Esophagus muscularis mucosa (tissue), 4 donors: ENCODE results near the gene PDE4DIP.
"Not testable (repeated sequence)": the region's sequence is repeated elsewhere in the genome, so short reads cannot be mapped to it uniquely, and the experiment has no call there.

Source experiments
- CTCF ChIP-seq, 3 experiments: fragments of 200-600 bp in 2 of 3; fragments of 450-650 bp in 1 of 3; sonication (generic) in 2 of 3; IDR thresholded peaks; one replicate each; pipeline ENCODE4 v1.5.1; 2017 to 2019; ENCODE audit warnings: antibody characterized with exemption in 3 of 3, mild to moderate bottlenecking in 2 of 3, moderate library complexity in 1 of 3
- EP300 ChIP-seq: sonication (generic); formaldehyde crosslinking; IDR thresholded peaks from one replicate; pipeline ENCODE4 v1.6.1; 2017; ENCODE audit warnings: antibody characterized with exemption
- POLR2A ChIP-seq: fragments of 450-650 bp; IDR thresholded peaks from one replicate; pipeline ENCODE4 v1.6.1; 2017; ENCODE audit warnings: antibody characterized with exemption, moderate library complexity, mild to moderate bottlenecking, low read depth
- POLR2AphosphoS5 ChIP-seq, 2 donors: sonication (generic); formaldehyde crosslinking; IDR thresholded peaks; one replicate each; pipeline ENCODE4 v1.6.1; 2017; ENCODE audit warnings: antibody characterized with exemption in 2 of 2

GRCh38 chr1:148828531-148828930 lies 15.7 kb upstream of the PDE4DIP start:
- not testable (repeated sequence) for TF ChIP-seq CTCF (IDR thresholded peaks at IDR 0.05); POLR2AphosphoS5 (IDR thresholded peaks at IDR 0.05); POLR2A; EP300
